Activated gamma-delta T cell treated with anti-CD3 and anti-CD28 coated beads, Interleukin-2, amount 50 U/mL, for 16 hours (primary cell): ENCODE data around the gene BCO2.
"Not testable (repeated sequence)": the region's sequence is repeated elsewhere in the genome, so short reads cannot be mapped to it uniquely, and the experiment has no call there.

Experiments used
- DNase-seq: peaks from one replicate; pipeline ENCODE4 v3.0.0-alpha.2; 2020; ENCODE audit warnings: low read depth

The BCO2 gene, protein sequence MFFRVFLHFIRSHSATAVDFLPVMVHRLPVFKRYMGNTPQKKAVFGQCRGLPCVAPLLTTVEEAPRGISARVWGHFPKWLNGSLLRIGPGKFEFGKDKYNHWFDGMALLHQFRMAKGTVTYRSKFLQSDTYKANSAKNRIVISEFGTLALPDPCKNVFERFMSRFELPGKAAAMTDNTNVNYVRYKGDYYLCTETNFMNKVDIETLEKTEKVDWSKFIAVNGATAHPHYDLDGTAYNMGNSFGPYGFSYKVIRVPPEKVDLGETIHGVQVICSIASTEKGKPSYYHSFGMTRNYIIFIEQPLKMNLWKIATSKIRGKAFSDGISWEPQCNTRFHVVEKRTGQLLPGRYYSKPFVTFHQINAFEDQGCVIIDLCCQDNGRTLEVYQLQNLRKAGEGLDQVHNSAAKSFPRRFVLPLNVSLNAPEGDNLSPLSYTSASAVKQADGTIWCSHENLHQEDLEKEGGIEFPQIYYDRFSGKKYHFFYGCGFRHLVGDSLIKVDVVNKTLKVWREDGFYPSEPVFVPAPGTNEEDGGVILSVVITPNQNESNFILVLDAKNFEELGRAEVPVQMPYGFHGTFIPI

GRCh38 chr11:112174789-112175598 is at the start of gene BCO2:
BCO2 (plus strand) TSS chr11:112175512; CDS start chr11:112175602, 90 bp downstream.
- DNase-seq = no peak

DNA sequence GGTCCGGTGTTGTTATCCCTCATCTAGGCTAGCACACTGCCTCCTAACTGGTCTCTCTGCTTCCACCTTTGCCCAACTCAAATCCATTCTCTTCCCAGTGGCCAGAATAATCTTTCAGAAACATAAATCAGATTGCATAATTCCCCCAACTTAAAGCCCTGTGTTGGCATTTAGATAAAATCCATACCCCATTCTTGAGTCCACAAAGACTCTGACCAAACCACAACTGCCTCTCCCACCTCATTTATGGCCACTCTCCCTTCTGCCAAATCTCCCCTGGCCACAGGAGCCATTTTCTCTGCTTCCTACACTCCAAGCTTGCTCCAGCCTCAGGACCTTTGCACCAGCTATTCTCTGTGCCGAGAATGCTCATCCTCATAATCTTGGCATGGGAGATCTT is 48.3 kb upstream of the BCO2 start:
- no peak for DNase-seq

DNA sequence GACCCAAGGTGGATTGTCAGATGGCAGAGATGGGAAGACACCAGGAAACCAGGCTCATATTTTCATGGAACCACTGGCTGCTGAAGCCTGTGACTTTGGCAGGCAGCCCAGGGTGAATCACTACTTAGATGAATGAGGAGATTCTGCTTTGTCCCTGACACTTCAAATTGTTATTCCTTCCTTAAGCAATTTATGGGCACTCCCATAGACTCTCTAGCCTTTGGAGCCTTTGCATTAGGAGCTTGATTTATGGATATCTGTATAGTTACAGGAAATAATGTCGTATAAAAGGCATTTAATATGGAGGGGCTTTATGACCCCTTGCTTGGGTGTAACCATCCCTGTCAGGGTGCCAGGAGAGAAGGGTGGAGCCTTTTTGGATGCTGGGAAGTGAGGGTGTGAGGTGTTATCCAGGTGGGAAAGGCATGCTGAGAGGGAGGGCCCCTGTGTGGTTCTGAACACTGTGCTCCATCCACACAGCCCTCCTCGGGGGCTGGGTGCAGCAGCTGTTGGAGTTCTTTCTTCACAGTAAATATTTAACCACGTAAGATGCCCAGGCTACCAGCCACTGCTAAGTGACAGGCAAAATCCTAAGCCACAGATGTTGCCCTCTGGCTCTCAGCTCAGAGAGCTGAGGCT is 46.7 kb upstream of the BCO2 start:
- DNase-seq = no peak

- no peak for DNase-seq
These were observed 45.7 kb upstream of the BCO2 start for GRCh38 chr11:112129656-112130055.

- DNase-seq = no peak
These were observed 42.6 kb upstream of the BCO2 start for GRCh38 chr11:112132737-112133136.

DNA sequence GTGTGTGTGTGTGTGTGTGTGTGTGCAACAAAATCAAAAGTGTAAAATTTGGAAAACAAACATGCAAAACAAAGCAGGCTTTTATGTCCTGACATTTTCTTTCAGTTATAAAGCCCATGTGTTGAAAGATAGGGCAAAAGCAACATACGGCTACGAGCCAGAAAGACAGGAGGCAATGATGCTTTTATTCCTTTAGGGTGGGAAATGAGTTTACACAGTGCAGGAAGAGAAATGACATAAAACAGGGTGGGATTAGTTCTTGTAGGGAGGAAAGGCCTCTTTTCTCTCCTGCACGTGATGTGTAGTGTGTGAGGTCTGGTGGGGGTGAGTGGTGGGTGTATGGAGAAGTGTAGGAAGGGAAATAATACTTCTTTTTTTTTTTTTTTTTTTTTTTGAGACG is 40.8 kb upstream of the BCO2 start:
- no peak for DNase-seq

DNA sequence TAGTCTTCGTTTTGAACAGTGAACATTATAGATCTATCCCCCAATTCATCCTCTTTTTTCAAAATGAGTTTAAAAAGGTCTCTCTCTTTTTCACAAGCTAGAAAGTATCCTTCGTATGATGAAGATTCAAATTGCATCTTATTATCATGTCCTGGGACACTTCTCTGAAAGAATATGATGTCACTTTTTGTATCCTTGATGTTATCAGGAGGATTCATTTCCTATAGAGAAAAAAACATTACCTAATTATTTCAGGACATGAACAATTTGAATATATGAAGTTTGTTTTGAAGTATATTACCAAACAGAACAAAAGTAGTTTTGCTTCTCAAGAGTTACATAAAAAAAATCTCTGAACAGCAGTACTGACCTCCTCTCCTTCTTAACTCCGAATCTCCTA is 31.7 kb upstream of the BCO2 start:
- DNase-seq = no peak

GRCh38 chr11:112150517-112150916 is 24.8 kb upstream of the BCO2 start:
- DNase-seq = no peak

- no peak for DNase-seq
These were observed 19.0 kb upstream of the BCO2 start for GRCh38 chr11:112156153-112156955.

GRCh38 chr11:112156956-112157766 is 18.2 kb upstream of the BCO2 start:
- DNase-seq = no peak

DNA sequence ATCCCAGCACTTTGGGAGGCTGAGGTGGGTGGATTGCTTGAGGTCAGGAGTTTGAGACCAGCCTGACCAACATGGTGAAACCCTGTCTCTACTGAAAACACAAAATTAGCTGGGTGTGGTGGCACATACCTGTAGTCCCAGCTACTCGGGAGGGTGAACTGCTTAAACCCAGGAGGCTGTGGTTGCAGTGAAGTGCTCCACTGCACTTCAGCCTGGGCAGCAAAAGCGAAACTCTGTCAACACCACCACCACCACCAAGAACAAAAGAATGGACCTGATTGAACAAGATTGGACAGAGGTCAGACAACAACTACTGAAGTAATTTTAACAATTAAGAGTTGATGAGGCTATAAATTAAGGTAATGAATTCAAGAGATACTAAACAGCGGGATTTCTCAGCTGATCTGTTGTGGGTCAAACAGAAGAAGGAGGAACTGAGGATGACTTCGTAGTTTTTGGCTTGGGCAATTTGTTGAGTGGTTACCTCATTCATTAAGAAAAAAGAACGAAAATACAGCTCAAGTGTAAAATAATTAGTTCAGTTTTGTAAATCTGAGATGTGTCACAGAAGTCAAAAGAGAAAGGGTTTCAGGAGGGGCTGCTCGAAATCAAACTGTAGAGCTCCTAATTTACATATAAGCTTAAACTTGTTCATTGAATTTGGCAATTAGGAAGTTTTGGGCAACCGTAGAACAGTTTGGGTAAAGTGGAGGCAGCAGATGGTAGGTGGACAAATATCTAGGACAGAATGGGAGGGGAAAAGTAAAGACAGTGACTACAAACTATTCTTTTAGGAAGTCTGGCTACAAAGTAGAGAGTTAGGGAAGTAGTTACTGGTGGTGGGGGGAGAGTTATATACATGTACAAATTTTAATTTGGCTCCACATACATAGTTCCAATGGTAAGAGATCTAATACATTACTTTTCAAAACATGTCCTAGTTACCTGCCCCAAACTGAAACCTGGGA is 15.9 kb upstream of the BCO2 start:
- DNase-seq = no peak

DNA sequence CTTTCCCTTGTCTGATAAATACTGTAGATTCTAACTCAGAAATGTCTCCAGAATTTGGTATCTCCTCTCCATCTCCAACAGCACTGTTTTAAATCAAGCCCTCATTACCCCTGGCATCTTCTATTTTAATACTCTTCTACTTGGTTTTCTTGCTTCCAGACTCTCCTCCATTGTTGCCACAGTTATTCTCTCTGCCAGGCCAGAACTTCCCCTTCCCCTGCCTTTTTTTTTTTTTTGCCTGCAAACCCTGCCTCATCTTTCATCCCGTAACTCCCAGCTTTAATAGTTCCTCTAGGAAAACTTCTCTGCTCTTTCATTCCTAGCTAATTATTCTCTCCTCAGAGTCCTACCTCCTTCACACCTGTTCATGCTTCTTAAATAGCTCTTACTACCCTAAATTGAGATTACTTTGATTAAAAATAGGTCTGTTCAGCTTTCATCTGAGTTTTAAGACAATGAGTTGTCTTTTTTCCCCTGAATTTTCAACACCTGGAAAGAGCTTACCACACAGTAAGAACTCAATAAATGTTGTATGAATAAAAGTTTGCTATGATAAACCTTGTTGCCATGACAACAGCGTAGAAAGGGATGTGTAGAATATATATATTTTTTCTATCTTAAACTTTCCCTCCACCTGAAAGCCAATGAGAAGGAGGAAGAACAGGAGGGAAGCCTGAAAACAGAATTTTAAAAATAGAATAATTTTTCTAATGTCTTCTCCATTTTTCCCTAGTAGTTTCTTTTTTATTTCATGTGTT is 15.0 kb upstream of the BCO2 start:
- DNase-seq = no peak

DNA sequence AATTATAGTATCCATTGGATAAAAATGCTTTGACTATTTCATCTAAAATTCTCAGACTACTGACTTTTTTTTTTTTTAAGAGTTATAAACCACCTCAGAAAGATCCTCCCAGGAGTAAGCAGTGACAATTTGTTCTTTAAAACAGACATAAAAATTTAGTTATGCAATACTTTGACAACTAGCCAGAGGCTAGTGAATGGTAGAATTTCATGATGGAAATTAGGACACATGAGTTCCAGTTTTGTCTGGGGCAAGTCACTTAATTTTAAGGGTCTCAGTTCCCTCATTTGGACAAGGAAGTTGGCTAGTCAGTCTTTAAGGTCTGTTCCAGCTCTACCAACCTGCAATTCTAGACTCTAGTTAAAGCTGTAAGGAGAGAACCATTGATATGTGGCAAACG is 14.3 kb upstream of the BCO2 start:
- DNase-seq = no peak

DNA sequence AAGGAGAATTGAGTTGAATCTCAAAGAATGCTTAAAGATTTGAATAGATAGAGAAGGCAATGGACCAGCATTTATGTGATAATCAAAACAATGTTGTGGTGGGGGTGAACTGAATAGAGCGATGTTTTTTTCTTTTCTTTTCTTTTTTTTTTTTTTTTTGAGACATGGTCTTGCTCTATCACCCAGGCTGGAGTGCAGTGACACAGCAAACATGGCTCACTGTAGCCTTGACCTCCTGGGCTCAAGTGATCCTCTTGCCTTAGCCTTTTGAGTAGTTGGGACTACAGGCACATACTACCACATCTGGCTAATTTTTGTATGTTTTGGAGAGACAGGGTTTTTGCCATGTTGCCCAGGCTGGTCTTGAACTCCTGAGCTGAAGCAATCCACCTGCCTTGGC is 13.1 kb upstream of the BCO2 start:
- DNase-seq = not testable (repeated sequence)

GRCh38 chr11:112162761-112163546 is 12.4 kb upstream of the BCO2 start:
- DNase-seq = no peak

DNA sequence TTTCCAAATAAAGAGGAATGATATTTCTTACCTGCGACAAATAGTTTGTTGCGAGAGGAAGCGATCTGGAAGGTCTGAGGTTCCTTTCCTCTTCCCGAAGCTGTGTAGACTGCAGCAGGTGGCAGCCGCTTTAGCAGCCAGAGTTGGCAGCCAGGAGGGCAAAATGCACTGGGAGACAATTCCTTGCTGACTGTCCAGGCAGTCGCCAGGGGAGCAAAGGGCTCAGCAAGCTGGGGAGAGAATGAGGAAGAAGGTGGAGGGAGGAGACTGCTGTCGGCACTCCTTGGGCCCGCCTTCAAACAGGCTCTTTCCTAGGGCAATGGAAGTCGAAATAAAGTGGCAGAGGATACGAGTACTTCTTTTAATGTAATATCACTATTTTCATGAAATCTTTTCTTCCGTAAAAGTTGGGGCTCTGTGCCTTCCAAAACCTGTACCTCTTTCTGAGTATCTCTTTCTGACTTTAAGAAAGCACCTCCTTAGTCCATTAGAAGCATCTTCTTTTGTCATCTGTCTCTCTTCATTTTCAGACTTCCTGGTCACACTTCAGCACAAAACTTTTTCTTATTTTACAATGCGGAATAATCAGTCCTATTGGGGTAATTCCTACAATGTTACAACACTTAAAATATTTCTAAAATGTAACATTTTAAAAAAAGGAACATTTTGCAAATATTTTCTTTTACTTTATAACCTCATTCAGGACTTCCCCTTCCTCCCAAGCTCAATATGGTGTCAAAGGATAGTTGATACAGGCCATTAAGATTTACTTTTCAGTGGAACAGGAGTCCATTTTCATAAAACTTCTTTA is 11.2 kb upstream of the BCO2 start, which contains the start of gene IL18:
Gene IL18 (minus strand): TSS at position 220 of the 811 bp plus-strand sequence. CDS start 9,041 bp downstream, outside the sequence.
- no peak for DNase-seq

DNA sequence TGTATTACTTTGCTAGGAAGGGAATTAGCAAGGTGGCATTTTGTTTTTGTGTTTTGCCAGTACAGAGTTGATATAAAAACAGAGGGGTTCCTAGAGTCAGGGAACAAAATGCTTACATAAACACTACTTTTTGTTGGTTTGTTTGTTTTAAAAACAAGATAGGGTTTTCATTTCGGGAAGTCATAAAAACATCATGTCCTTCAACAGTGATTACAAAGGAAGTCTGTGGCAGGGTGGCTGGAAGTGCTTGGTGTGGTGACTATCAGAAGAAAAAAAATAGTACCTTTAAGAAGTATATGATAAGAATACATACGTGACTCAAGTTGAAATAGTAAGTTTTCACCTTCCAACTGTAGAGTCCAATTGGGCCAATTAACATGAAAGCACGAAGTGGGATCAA is 10.3 kb upstream of the BCO2 start:
- DNase-seq = no peak
